ENCODE measurements around the gene NECTIN3. TPM values are rescaled to one million over a fixed set of nuclear protein-coding genes. Genes with fewer than 3 reads are reported as not detected.

NECTIN3 gene
- total RNA-seq, 2 donors from 2014 or later, result 25.3 to 63.8 TPM

DNA sequence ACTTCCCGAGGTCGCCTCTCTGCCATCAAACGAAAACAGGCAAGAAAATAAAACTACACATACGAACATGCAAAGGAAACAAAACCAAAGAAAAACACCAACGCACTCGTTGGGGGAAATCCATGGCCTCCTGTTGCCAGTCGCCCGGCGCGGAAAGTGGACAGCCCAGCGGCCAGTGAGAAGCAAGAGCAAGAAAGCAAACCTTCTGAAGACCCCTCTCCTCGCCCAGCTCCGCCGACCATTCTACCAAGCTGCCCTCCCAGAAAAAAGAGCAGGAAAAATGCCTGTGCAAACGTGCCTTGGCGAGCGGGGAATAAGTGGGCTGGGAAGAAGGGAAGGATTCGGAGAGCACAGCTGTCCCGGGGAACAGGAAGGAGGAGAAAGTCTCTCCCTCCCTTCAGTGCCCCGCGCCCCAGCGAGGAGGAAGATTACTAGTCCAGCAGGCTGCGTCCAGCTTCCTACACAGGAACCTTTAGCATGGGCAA, 802 bp upstream of the NECTIN3 start:
- no peak for DNase-seq (ENCODE audit: low spot score)
- under 1% methylated on average over 23 of the region's 23 CpGs for WGBS
- H3K9me3 ChIP-seq, result no peaks in the 10 kb centered on the region
- no peaks in the 10 kb centered on the region for H3K4me1 ChIP-seq (replicated peaks)
- H3K27ac ChIP-seq, result peak overlapping the region; percentile 91 to 94
- intact Hi-C loops (cut with DNase I), result no loop called here
- no peak for TF ChIP-seq POLR2A (IDR thresholded peaks at IDR 0.05)
- TF ChIP-seq, protein P1, sequence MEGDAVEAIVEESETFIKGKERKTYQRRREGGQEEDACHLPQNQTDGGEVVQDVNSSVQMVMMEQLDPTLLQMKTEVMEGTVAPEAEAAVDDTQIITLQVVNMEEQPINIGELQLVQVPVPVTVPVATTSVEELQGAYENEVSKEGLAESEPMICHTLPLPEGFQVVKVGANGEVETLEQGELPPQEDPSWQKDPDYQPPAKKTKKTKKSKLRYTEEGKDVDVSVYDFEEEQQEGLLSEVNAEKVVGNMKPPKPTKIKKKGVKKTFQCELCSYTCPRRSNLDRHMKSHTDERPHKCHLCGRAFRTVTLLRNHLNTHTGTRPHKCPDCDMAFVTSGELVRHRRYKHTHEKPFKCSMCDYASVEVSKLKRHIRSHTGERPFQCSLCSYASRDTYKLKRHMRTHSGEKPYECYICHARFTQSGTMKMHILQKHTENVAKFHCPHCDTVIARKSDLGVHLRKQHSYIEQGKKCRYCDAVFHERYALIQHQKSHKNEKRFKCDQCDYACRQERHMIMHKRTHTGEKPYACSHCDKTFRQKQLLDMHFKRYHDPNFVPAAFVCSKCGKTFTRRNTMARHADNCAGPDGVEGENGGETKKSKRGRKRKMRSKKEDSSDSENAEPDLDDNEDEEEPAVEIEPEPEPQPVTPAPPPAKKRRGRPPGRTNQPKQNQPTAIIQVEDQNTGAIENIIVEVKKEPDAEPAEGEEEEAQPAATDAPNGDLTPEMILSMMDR (IDR thresholded peaks at IDR 0.05), result no peak
- TF ChIP-seq POLR2AphosphoS5 (IDR thresholded peaks at IDR 0.05), result no peak
- H3K27me3 ChIP-seq (replicated peaks; ENCODE audit: insufficient read depth), result no peaks in the 10 kb centered on the region
- peak overlapping the region; percentile 77 to 89 for H3K4me3 ChIP-seq
- no peaks in the 10 kb centered on the region for H3K36me3 ChIP-seq

DNA sequence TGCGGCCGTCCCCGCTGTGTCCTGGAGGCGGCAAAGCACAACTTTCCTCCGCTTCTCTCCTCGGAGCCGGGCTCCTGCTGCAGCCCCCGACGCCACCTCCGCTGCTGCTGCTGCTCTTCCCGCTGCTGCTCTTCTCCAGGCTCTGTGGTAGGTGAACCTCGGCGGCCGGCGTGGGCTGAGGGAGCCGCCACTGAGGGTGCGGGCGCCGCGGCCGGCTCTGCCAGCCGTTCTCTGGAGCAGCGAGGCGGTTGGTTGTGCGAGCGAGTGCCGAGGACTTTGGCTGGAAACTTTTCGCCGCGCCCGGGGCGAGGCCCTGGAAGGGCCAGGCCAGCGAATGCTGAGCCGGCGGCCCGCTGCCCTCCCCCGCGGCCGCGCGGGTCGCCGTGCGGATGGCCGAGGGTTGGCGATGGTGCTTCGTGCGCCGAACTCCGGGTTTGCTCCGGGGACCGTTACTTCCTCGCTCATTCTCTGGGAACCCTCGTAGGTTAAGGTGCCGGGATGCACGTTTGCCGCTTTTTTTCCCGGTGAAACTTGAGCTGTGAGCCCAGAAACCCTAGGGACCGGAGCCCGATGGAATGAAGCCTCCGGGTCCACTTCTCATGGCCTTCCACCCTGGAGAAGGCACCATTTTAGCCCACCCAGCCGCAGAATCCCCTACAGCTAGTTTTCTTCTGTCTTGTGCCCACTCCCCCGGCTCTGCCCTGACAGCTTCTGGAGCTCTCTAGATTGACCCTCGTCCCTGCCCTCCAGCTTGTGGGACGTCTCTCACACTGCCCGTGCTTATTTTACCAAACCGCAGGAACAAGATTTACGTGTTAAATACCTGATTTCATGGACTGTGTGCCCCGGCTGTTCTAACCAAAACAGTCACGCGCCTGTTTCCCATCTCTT, 660 bp downstream of the NECTIN3 start:
- intact Hi-C loops (cut with DNase I), result no loop called here
- under 1% methylated on average over 49 of the region's 71 CpGs for WGBS
- Histone ChIP-seq H3K27me3 (replicated peaks; ENCODE audit: insufficient read depth) (no peaks in the 10 kb centered on the region), H3K4me1 (replicated peaks) (no peaks in the 10 kb centered on the region), H3K36me3 (no peaks in the 10 kb centered on the region), H3K27ac (peak overlapping the region; percentile 91 to 94), H3K4me3 (peak overlapping the region; percentile 77 to 89), H3K9me3 (no peaks in the 10 kb centered on the region)
- no peak for TF ChIP-seq POLR2AphosphoS5 (IDR thresholded peaks at IDR 0.05)
- TF ChIP-seq, protein P1 (IDR thresholded peaks at IDR 0.05), result no peak
- TF ChIP-seq POLR2A (IDR thresholded peaks at IDR 0.05), result no peak
- DNase-seq (ENCODE audit: low spot score), result peak; percentile 11

DNA sequence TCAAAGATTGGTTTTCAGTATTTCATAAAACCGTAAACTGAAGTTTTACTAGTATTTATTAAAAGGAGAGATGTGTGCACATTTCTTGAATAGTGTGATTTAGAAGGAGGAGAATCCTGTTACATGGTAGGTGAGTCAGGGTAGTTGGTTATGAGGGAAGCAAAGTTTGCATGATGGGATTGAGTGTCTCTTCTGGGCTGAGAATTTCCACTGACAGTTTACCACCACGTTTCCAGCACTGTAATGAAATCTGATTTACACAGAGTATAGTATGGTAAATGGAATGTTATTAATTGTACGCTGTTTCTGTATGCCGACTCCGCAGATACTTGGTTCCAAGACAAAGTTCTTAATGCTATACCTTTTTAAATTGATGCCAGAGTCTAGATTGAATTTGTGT, 1.6 kb downstream of the NECTIN3 start:
- TF ChIP-seq, protein P1 (IDR thresholded peaks at IDR 0.05), result no peak
- TF ChIP-seq POLR2A (IDR thresholded peaks at IDR 0.05) (no peak), POLR2AphosphoS5 (IDR thresholded peaks at IDR 0.05) (no peak)
- no peaks in the 10 kb centered on the region for H3K4me1 ChIP-seq (replicated peaks)

DNA sequence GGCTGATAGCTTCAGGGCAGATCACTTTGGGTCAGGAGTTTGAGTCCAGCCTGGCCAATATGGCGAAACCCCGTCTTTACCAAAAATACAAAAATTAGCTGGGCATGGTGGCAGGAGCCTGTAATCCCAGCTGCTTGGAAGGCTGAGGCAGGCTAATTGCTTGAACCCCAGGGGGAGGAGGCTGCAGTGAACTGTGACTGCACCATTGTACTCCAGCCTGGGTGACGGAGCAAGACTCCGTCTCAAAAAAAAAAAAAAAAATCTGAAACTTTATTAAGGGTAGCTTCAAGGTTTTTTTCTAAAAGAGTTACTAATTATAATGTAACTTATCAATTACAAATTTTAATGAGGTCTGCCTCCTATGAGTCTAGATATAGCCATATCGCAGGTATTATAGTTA, 5.1 kb downstream of the NECTIN3 start:
- Histone ChIP-seq H3K27ac (no peak overlapping the region), H3K9me3 (no peaks in the 10 kb centered on the region), H3K4me1 (replicated peaks) (no peaks in the 10 kb centered on the region), H3K36me3 (no peaks in the 10 kb centered on the region), H3K27me3 (replicated peaks; ENCODE audit: insufficient read depth) (no peaks in the 10 kb centered on the region), H3K4me3 (no peak overlapping the region)
- DNase-seq (ENCODE audit: low spot score), result no peak
- intact Hi-C loops (cut with DNase I), result no loop called here
- TF ChIP-seq, protein P1 (IDR thresholded peaks at IDR 0.05), result no peak
- TF ChIP-seq POLR2AphosphoS5 (IDR thresholded peaks at IDR 0.05) (no peak), POLR2A (IDR thresholded peaks at IDR 0.05) (no peak)
- WGBS, result 92% methylated on average over 5 of the region's 5 CpGs

More for the DNA sequence above, 1.6 kb downstream of the NECTIN3 start:
- H3K36me3 ChIP-seq, result no peaks in the 10 kb centered on the region
- no peaks in the 10 kb centered on the region for H3K9me3 ChIP-seq
- H3K27ac ChIP-seq, result no peak overlapping the region
- no peaks in the 10 kb centered on the region for H3K27me3 ChIP-seq (replicated peaks; ENCODE audit: insufficient read depth)
- 34% methylated on average over 5 of the region's 5 CpGs for WGBS
- intact Hi-C loops (cut with DNase I), result no loop called here
- peak overlapping the region; percentile 77 to 89 for H3K4me3 ChIP-seq
- no peak for DNase-seq (ENCODE audit: low spot score)

All from prostate gland (tissue), 2 donors.